GM23338 (cell line): ENCODE measurements around the gene KRTAP12-1.

Source experiments
- CREB1 ChIP-seq: fragments of 250-450 bp; sonication (Bioruptor Pico); IDR thresholded peaks from 2 replicates; pipeline ENCODE4 v1.5.0; 2020; ENCODE audit warnings: low read depth, mild to moderate bottlenecking, moderate library complexity
- EZH2 ChIP-seq: fragments of 200-600 bp; sonication (generic); IDR thresholded peaks from one replicate; pipeline ENCODE4 v1.8.0; 2017; ENCODE audit warnings: antibody characterized with exemption, mild to moderate bottlenecking, low read depth; ENCODE audit not compliant: unreplicated experiment
- EZH2phosphoT487 ChIP-seq: fragments of 200-600 bp; sonication (generic); IDR thresholded peaks from one replicate; pipeline ENCODE4 v1.8.1; 2018; ENCODE audit warnings: antibody characterized with exemption; ENCODE audit not compliant: unreplicated experiment
- JUNB ChIP-seq: IDR thresholded peaks from one replicate; pipeline ENCODE4 v1.6.1; 2016; ENCODE audit warnings: antibody characterized with exemption; ENCODE audit not compliant: unreplicated experiment
- POLR2AphosphoS5 ChIP-seq: IDR thresholded peaks from 2 replicates; pipeline ENCODE4 v1.6.1; 2016; ENCODE audit warnings: antibody characterized with exemption, low read depth
- STAT1 ChIP-seq: IDR thresholded peaks from one replicate; pipeline ENCODE4 v1.6.1; 2016; ENCODE audit warnings: antibody characterized with exemption; ENCODE audit not compliant: unreplicated experiment
- TF ChIP-seq, protein P1 (sequence below), 2 experiments: fragments of 200-600 bp in 1 of 2; sonication (generic) in 1 of 2; conservative IDR thresholded peaks; 2 replicates each; pipeline versions ENCODE4 v1.5.1 to v1.6.1; 2016 to 2017; ENCODE audit warnings: antibody characterized with exemption in 2 of 2, low read depth in 2 of 2, mild to moderate bottlenecking in 2 of 2, moderate library complexity in 1 of 2
- TF ChIP-seq, protein P2 (sequence below): IDR thresholded peaks from one replicate; pipeline ENCODE4 v1.6.1; 2018; ENCODE audit warnings: antibody characterized with exemption; ENCODE audit not compliant: unreplicated experiment
- TF ChIP-seq, protein P3 (sequence below): IDR thresholded peaks from 2 replicates; pipeline ENCODE4 v1.6.1; 2016; ENCODE audit warnings: antibody characterized with exemption

DNA sequence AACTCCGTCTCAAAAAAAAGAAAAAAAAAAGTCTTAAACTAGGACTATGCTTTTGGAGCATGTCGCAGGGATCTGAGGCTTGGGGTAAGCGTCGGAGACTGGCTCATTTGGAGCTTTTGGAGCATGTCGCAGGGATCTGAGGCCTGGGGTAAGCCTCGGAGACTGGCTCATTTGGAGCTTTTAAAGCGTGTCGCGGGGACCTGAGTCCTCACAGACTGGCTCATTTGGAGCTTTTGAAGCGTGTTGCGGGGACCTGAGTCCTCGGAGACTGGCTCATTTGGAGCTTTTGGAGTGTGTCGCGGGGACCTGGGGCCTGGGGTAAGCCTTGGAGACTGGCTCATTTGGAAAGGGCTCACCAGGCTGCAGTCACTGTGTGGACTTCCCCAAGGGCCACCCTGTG lies 43.0 kb upstream of the KRTAP12-1 start:
- TF ChIP-seq POLR2AphosphoS5 = no peak
- no peak for TF ChIP-seq EZH2
- TF ChIP-seq, protein P1, sequence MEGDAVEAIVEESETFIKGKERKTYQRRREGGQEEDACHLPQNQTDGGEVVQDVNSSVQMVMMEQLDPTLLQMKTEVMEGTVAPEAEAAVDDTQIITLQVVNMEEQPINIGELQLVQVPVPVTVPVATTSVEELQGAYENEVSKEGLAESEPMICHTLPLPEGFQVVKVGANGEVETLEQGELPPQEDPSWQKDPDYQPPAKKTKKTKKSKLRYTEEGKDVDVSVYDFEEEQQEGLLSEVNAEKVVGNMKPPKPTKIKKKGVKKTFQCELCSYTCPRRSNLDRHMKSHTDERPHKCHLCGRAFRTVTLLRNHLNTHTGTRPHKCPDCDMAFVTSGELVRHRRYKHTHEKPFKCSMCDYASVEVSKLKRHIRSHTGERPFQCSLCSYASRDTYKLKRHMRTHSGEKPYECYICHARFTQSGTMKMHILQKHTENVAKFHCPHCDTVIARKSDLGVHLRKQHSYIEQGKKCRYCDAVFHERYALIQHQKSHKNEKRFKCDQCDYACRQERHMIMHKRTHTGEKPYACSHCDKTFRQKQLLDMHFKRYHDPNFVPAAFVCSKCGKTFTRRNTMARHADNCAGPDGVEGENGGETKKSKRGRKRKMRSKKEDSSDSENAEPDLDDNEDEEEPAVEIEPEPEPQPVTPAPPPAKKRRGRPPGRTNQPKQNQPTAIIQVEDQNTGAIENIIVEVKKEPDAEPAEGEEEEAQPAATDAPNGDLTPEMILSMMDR (conservative IDR thresholded peaks at IDR 0.05; ENCODE audit: low read depth in 2 of 2) = no peak
- TF ChIP-seq JUNB = no peak
- TF ChIP-seq CREB1 (CRISPR knock-in tag) = no peak
- TF ChIP-seq EZH2phosphoT487 = no peak
- TF ChIP-seq, protein P2, sequence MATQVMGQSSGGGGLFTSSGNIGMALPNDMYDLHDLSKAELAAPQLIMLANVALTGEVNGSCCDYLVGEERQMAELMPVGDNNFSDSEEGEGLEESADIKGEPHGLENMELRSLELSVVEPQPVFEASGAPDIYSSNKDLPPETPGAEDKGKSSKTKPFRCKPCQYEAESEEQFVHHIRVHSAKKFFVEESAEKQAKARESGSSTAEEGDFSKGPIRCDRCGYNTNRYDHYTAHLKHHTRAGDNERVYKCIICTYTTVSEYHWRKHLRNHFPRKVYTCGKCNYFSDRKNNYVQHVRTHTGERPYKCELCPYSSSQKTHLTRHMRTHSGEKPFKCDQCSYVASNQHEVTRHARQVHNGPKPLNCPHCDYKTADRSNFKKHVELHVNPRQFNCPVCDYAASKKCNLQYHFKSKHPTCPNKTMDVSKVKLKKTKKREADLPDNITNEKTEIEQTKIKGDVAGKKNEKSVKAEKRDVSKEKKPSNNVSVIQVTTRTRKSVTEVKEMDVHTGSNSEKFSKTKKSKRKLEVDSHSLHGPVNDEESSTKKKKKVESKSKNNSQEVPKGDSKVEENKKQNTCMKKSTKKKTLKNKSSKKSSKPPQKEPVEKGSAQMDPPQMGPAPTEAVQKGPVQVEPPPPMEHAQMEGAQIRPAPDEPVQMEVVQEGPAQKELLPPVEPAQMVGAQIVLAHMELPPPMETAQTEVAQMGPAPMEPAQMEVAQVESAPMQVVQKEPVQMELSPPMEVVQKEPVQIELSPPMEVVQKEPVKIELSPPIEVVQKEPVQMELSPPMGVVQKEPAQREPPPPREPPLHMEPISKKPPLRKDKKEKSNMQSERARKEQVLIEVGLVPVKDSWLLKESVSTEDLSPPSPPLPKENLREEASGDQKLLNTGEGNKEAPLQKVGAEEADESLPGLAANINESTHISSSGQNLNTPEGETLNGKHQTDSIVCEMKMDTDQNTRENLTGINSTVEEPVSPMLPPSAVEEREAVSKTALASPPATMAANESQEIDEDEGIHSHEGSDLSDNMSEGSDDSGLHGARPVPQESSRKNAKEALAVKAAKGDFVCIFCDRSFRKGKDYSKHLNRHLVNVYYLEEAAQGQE = no peak
- TF ChIP-seq STAT1 = no peak
- TF ChIP-seq, protein P3, sequence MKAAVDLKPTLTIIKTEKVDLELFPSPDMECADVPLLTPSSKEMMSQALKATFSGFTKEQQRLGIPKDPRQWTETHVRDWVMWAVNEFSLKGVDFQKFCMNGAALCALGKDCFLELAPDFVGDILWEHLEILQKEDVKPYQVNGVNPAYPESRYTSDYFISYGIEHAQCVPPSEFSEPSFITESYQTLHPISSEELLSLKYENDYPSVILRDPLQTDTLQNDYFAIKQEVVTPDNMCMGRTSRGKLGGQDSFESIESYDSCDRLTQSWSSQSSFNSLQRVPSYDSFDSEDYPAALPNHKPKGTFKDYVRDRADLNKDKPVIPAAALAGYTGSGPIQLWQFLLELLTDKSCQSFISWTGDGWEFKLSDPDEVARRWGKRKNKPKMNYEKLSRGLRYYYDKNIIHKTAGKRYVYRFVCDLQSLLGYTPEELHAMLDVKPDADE = no peak
